A673 (cell line): ENCODE data around the gene VAV3.

Source experiments
- EZH2 ChIP-seq: fragments of 200-600 bp; sonication (generic); IDR thresholded peaks from 2 replicates; pipeline ENCODE4 v1.6.1; 2017; ENCODE audit warnings: borderline replicate concordance, low read depth, mild to moderate bottlenecking, mixed read lengths, antibody characterized with exemption, low read length; ENCODE audit not compliant: poor library complexity, severe bottlenecking
- TF ChIP-seq, protein P1 (sequence below): fragments of 300-800, 200-600 bp; sonication (generic); conservative IDR thresholded peaks from 2 replicates; pipeline ENCODE4 v1.5.1; 2017; ENCODE audit warnings: low read depth, mild to moderate bottlenecking, antibody characterized with exemption, low read length, moderate library complexity, mixed read lengths

DNA sequence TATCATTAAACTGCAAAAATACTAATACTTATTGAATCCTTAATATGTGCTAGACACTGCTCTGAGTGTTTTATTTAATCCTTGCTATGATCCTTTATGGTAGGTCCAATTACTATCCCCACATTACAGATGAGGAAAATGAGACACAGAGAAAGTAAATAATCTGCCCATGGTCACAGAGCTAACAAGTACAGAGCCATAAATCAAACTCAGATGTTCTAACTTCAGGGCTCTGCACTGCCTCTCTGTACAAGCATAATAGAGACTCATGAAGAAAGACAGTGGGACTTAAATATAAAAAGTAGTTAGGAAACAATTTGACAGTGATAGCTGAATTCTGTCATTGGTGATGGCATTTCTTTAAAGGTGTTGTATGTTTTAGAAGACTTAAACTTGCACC lies 346.4 kb downstream of the VAV3 start:
- TF ChIP-seq, protein P1, sequence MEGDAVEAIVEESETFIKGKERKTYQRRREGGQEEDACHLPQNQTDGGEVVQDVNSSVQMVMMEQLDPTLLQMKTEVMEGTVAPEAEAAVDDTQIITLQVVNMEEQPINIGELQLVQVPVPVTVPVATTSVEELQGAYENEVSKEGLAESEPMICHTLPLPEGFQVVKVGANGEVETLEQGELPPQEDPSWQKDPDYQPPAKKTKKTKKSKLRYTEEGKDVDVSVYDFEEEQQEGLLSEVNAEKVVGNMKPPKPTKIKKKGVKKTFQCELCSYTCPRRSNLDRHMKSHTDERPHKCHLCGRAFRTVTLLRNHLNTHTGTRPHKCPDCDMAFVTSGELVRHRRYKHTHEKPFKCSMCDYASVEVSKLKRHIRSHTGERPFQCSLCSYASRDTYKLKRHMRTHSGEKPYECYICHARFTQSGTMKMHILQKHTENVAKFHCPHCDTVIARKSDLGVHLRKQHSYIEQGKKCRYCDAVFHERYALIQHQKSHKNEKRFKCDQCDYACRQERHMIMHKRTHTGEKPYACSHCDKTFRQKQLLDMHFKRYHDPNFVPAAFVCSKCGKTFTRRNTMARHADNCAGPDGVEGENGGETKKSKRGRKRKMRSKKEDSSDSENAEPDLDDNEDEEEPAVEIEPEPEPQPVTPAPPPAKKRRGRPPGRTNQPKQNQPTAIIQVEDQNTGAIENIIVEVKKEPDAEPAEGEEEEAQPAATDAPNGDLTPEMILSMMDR = no peak
- no peak for TF ChIP-seq EZH2
